SK-N-SH treated with all-trans-retinoic acid at 6 μM for 48 hours (cell line): ENCODE measurements around the gene GPR161.

Experiments used
- ATAC-seq: fragments of 200-7000 bp; cut with Tn5 transposase; 3 replicates; pipeline ENCODE4 v1.9.1; 2020; ENCODE audit warnings: mild to moderate bottlenecking, moderate library complexity
- ARNTL ChIP-seq: fragments of 450-650 bp; formaldehyde crosslinking; IDR thresholded peaks from 2 replicates; pipeline ENCODE4 v1.5.0; 2020; ENCODE audit warnings: low read depth, mild to moderate bottlenecking, moderate library complexity, borderline replicate concordance
- BACH2 ChIP-seq: fragments of 250-450 bp; sonication (Bioruptor Pico); IDR thresholded peaks from 2 replicates; pipeline ENCODE4 v1.9.0; 2021; ENCODE audit warnings: mild to moderate bottlenecking, borderline replicate concordance
- CSDC2 ChIP-seq: fragments of 250-450 bp; sonication (Bioruptor Pico); IDR thresholded peaks from 2 replicates; pipeline ENCODE4 v1.5.0; 2020; ENCODE audit warnings: mild to moderate bottlenecking, moderate library complexity
- ESRRG ChIP-seq: fragments of 250-450 bp; sonication (Bioruptor Pico); IDR thresholded peaks from 2 replicates; pipeline ENCODE4 v1.6.1; 2021; ENCODE audit warnings: mild to moderate bottlenecking
- GLIS3 ChIP-seq: fragments of 250-450 bp; sonication (Bioruptor Pico); IDR thresholded peaks from 2 replicates; pipeline ENCODE4 v1.5.0; 2020; ENCODE audit warnings: mild to moderate bottlenecking, moderate library complexity
- ISL1 ChIP-seq: fragments of 250-450 bp; sonication (Bioruptor Pico); IDR thresholded peaks from 2 replicates; pipeline ENCODE4 v2.1.2; 2022; ENCODE audit warnings: mild to moderate bottlenecking, moderate library complexity
- OSR1 ChIP-seq: fragments of 250-450 bp; sonication (Bioruptor Pico); IDR thresholded peaks from 2 replicates; pipeline ENCODE4 v1.8.0; 2022; ENCODE audit warnings: moderate library complexity, mild to moderate bottlenecking, inconsistent platforms
- POU6F1 ChIP-seq: fragments of 250-450 bp; sonication (Bioruptor Pico); IDR thresholded peaks from 2 replicates; pipeline ENCODE4 v1.8.0; 2021; ENCODE audit warnings: low read depth, mild to moderate bottlenecking, moderate library complexity, borderline replicate concordance
- PPARA ChIP-seq: fragments of 250-450 bp; sonication (Bioruptor Pico); IDR thresholded peaks from 2 replicates; pipeline ENCODE4 v1.5.0; 2020; ENCODE audit warnings: mild to moderate bottlenecking, borderline replicate concordance
- RARB ChIP-seq: fragments of 250-450 bp; sonication (Bioruptor Pico); IDR thresholded peaks from 2 replicates; pipeline ENCODE4 v1.8.0; 2021; ENCODE audit warnings: mild to moderate bottlenecking, moderate library complexity
- SNAI2 ChIP-seq: fragments of 250-450 bp; sonication (Bioruptor Pico); IDR thresholded peaks from 2 replicates; pipeline ENCODE4 v1.5.0; 2020; ENCODE audit warnings: mild to moderate bottlenecking, moderate library complexity
- TCF4 ChIP-seq: fragments of 250-450 bp; sonication (Bioruptor Pico); IDR thresholded peaks from 2 replicates; pipeline ENCODE4 v1.8.0; 2021; ENCODE audit warnings: mild to moderate bottlenecking, moderate library complexity, borderline replicate concordance
- TOX ChIP-seq: fragments of 250-450 bp; sonication (Bioruptor Pico); IDR thresholded peaks from 2 replicates; pipeline ENCODE4 v1.8.0; 2021; ENCODE audit warnings: mild to moderate bottlenecking, moderate library complexity, borderline replicate concordance
- ZC3H10 ChIP-seq: fragments of 250-450 bp; sonication (Bioruptor Pico); IDR thresholded peaks from 2 replicates; pipeline ENCODE4 v1.5.1; 2021; ENCODE audit warnings: mild to moderate bottlenecking, moderate library complexity
- ZFP3 ChIP-seq: fragments of 250-450 bp; sonication (Bioruptor Pico); IDR thresholded peaks from 2 replicates; pipeline ENCODE4 v1.5.0; 2020; ENCODE audit warnings: mild to moderate bottlenecking, moderate library complexity
- ZFP30 ChIP-seq: fragments of 450-650 bp; formaldehyde crosslinking; IDR thresholded peaks from 2 replicates; pipeline ENCODE4 v1.5.0; 2022; ENCODE audit warnings: mild to moderate bottlenecking, moderate library complexity
- ZNF565 ChIP-seq: fragments of 450-650 bp; formaldehyde crosslinking; conservative IDR thresholded peaks from 2 replicates; pipeline ENCODE4 v1.5.0; 2020; ENCODE audit warnings: low read depth, mild to moderate bottlenecking, moderate library complexity
- ZNF70 ChIP-seq: fragments of 450-650 bp; formaldehyde crosslinking; IDR thresholded peaks from 2 replicates; pipeline ENCODE4 v1.5.0; 2020; ENCODE audit warnings: mild to moderate bottlenecking, moderate library complexity
- ZNF8 ChIP-seq: fragments of 450-650 bp; formaldehyde crosslinking; IDR thresholded peaks from 2 replicates; pipeline ENCODE4 v1.5.0; 2020; ENCODE audit warnings: mild to moderate bottlenecking, moderate library complexity
- TF ChIP-seq, protein P1 (sequence below): fragments of 250-450 bp; sonication (Bioruptor Pico); IDR thresholded peaks from 2 replicates; pipeline ENCODE4 v1.5.1; 2021; ENCODE audit warnings: mild to moderate bottlenecking, moderate library complexity
- TF ChIP-seq, protein P2 (sequence below): fragments of 250-450 bp; sonication (Bioruptor Pico); IDR thresholded peaks from 2 replicates; pipeline ENCODE4 v1.5.1; 2020; ENCODE audit warnings: low read depth, mild to moderate bottlenecking, moderate library complexity
- TF ChIP-seq, protein P3 (sequence below): fragments of 250-450 bp; sonication (Bioruptor Pico); IDR thresholded peaks from 2 replicates; pipeline ENCODE4 v1.5.0; 2020; ENCODE audit warnings: mild to moderate bottlenecking, moderate library complexity
- TF ChIP-seq, protein P4 (sequence below): fragments of 250-450 bp; sonication (Bioruptor Pico); IDR thresholded peaks from 2 replicates; pipeline ENCODE4 v1.8.0; 2020; ENCODE audit warnings: mild to moderate bottlenecking, moderate library complexity, borderline replicate concordance

Gene GPR161

GRCh38 chr1:168178638-168179437 is 42.1 kb upstream of the GPR161 start, which contains the start of gene TIPRL:
Gene TIPRL (plus strand): TSS chr1:168178962. CDS start chr1:168179078, 116 bp downstream.
- TF ChIP-seq ZNF70 (CRISPR knock-in tag) (no peak), ARNTL (CRISPR knock-in tag) (no peak; the same call in 1 of the 2 replicates), OSR1 (0 out of 2 replicates have a peak, but pooled peaks have one; percentile 27), BACH2 (CRISPR knock-in tag) (0 out of 2 replicates have a peak, but pooled peaks have one; percentile 40), PPARA (CRISPR knock-in tag) (0 out of 2 replicates have a peak, but pooled peaks have one; percentile 53), ZC3H10 (CRISPR knock-in tag) (no peak; the same call in 1 of the 2 replicates), SNAI2 (CRISPR knock-in tag) (no peak), TOX (peak; percentile 50; the same call in 1 of the 2 replicates), ZNF8 (CRISPR knock-in tag) (no peak), ZFP30 (CRISPR knock-in tag) (no peak), GLIS3 (CRISPR knock-in tag) (no peak), RARB (CRISPR knock-in tag) (no peak), POU6F1 (CRISPR knock-in tag) (peak; percentile 38; the same call in 1 of the 2 replicates), ESRRG (CRISPR knock-in tag) (no peak), CSDC2 (CRISPR knock-in tag) (no peak), ZFP3 (CRISPR knock-in tag) (no peak), ZNF565 (CRISPR knock-in tag) (peak; percentile 91), TCF4 (CRISPR knock-in tag) (no peak), ISL1 (CRISPR knock-in tag) (no peak)
- TF ChIP-seq, protein P1, sequence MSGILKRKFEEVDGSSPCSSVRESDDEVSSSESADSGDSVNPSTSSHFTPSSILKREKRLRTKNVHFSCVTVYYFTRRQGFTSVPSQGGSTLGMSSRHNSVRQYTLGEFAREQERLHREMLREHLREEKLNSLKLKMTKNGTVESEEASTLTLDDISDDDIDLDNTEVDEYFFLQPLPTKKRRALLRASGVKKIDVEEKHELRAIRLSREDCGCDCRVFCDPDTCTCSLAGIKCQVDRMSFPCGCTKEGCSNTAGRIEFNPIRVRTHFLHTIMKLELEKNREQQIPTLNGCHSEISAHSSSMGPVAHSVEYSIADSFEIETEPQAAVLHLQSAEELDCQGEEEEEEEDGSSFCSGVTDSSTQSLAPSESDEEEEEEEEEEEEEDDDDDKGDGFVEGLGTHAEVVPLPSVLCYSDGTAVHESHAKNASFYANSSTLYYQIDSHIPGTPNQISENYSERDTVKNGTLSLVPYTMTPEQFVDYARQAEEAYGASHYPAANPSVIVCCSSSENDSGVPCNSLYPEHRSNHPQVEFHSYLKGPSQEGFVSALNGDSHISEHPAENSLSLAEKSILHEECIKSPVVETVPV = no peak
- TF ChIP-seq, protein P2, sequence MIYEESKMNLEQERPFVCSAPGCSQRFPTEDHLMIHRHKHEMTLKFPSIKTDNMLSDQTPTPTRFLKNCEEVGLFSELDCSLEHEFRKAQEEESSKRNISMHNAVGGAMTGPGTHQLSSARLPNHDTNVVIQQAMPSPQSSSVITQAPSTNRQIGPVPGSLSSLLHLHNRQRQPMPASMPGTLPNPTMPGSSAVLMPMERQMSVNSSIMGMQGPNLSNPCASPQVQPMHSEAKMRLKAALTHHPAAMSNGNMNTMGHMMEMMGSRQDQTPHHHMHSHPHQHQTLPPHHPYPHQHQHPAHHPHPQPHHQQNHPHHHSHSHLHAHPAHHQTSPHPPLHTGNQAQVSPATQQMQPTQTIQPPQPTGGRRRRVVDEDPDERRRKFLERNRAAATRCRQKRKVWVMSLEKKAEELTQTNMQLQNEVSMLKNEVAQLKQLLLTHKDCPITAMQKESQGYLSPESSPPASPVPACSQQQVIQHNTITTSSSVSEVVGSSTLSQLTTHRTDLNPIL (CRISPR knock-in tag) = no peak
- TF ChIP-seq, protein P3, sequence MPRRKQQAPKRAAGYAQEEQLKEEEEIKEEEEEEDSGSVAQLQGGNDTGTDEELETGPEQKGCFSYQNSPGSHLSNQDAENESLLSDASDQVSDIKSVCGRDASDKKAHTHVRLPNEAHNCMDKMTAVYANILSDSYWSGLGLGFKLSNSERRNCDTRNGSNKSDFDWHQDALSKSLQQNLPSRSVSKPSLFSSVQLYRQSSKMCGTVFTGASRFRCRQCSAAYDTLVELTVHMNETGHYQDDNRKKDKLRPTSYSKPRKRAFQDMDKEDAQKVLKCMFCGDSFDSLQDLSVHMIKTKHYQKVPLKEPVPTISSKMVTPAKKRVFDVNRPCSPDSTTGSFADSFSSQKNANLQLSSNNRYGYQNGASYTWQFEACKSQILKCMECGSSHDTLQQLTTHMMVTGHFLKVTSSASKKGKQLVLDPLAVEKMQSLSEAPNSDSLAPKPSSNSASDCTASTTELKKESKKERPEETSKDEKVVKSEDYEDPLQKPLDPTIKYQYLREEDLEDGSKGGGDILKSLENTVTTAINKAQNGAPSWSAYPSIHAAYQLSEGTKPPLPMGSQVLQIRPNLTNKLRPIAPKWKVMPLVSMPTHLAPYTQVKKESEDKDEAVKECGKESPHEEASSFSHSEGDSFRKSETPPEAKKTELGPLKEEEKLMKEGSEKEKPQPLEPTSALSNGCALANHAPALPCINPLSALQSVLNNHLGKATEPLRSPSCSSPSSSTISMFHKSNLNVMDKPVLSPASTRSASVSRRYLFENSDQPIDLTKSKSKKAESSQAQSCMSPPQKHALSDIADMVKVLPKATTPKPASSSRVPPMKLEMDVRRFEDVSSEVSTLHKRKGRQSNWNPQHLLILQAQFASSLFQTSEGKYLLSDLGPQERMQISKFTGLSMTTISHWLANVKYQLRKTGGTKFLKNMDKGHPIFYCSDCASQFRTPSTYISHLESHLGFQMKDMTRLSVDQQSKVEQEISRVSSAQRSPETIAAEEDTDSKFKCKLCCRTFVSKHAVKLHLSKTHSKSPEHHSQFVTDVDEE (CRISPR knock-in tag) = no peak
- TF ChIP-seq, protein P4, sequence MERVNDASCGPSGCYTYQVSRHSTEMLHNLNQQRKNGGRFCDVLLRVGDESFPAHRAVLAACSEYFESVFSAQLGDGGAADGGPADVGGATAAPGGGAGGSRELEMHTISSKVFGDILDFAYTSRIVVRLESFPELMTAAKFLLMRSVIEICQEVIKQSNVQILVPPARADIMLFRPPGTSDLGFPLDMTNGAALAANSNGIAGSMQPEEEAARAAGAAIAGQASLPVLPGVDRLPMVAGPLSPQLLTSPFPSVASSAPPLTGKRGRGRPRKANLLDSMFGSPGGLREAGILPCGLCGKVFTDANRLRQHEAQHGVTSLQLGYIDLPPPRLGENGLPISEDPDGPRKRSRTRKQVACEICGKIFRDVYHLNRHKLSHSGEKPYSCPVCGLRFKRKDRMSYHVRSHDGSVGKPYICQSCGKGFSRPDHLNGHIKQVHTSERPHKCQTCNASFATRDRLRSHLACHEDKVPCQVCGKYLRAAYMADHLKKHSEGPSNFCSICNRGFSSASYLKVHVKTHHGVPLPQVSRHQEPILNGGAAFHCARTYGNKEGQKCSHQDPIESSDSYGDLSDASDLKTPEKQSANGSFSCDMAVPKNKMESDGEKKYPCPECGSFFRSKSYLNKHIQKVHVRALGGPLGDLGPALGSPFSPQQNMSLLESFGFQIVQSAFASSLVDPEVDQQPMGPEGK = no peak
- TF ChIP-seq, all 23 proteins: peak for 6
- ATAC-seq = peak; percentile 96

DNA sequence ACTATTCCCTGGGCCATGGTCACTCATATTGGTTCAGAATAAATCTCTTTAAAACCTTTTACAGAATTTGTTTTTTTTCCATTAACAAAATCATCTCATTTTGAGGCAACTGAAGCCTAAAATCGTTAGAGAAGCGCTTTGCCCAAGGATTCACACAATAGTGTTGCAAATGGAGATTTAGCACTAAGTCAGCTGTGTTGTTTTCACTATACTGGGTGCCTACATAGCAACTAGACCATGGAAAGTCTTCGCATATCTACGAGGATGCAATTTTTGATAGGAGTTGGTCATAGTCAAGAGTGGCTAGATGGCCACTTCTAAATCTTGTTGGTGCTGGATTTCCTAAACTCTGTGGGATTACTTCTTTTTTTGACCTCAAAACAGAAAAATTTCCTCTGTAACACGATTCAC is 41.5 kb upstream of the GPR161 start:
- no peak for ATAC-seq
- TF ChIP-seq ZFP30 (CRISPR knock-in tag) = no peak
- no peak for TF ChIP-seq ZNF70 (CRISPR knock-in tag)
- TF ChIP-seq, protein P2 (CRISPR knock-in tag) = no peak
- TF ChIP-seq SNAI2 (CRISPR knock-in tag) = no peak
- TF ChIP-seq TCF4 (CRISPR knock-in tag) = no peak
- TF ChIP-seq, protein P1 = no peak
